A549 (cell line): ENCODE results near the gene C3orf49.

ENCODE experiments used
- CTCF ChIP-seq: fragments of >200 bp; sonication (Bioruptor Twin); formaldehyde crosslinking; IDR thresholded peaks from 3 replicates; pipeline ENCODE4 v1.5.1; 2016
- JUN ChIP-seq, 2 experiments: fragments of >200 bp; sonication (Bioruptor Twin); formaldehyde crosslinking; IDR thresholded peaks; 2 replicates in 1 of 2; 3 replicates in 1 of 2; pipeline ENCODE4 v1.6.1; 2016 to 2017
- MAZ ChIP-seq: fragments of 150-350 bp; IDR thresholded peaks from 2 replicates; pipeline ENCODE4 v1.6.1; 2014; ENCODE audit warnings: antibody characterized with exemption, low read depth, low read length, borderline replicate concordance
- NR3C1 ChIP-seq: fragments of >200 bp; sonication (Bioruptor Twin); formaldehyde crosslinking; IDR thresholded peaks from 3 replicates; pipeline ENCODE4 v1.6.1; 2017
- POLR2A ChIP-seq: IDR thresholded peaks from 2 replicates; pipeline ENCODE4 v1.6.1; 2012; ENCODE audit warnings: mild to moderate bottlenecking, low read length
- RCOR1 ChIP-seq: fragments of 150-350 bp; IDR thresholded peaks from 2 replicates; pipeline ENCODE4 v1.6.1; 2014; ENCODE audit warnings: antibody characterized with exemption, low read length, low read depth
- SMC3 ChIP-seq: fragments of >200 bp; sonication (Bioruptor Twin); formaldehyde crosslinking; IDR thresholded peaks from 3 replicates; pipeline ENCODE4 v1.6.1; 2018; ENCODE audit warnings: inconsistent platforms
- TP53 ChIP-seq: fragments of 250-450 bp; sonication (Bioruptor Pico); IDR thresholded peaks from 2 replicates; pipeline ENCODE4 v1.5.0; 2021; ENCODE audit warnings: mild to moderate bottlenecking, moderate library complexity
- USF2 ChIP-seq: fragments of 450-650 bp; IDR thresholded peaks from 2 replicates; pipeline ENCODE4 v1.6.1; 2014; ENCODE audit warnings: antibody characterized with exemption
- ZC3H11A ChIP-seq: fragments of 450-650 bp; IDR thresholded peaks from 2 replicates; pipeline ENCODE4 v1.6.1; 2014; ENCODE audit warnings: antibody characterized with exemption, mild to moderate bottlenecking
- ZSCAN20 ChIP-seq: fragments of 250-450 bp; sonication (Bioruptor Pico); IDR thresholded peaks from 2 replicates; pipeline ENCODE4 v1.8.0; 2022; ENCODE audit warnings: mild to moderate bottlenecking, moderate library complexity

GRCh38 chr3:63798544-63798943 is 20.6 kb upstream of the C3orf49 start:
- TF ChIP-seq MAZ (no peak), JUN (IDR thresholded peaks at IDR 0.05) (no peak), POLR2A (no peak), NR3C1 (no peak), CTCF (no peak), TP53 (CRISPR knock-in tag) (no peak), SMC3 (no peak), USF2 (no peak), RCOR1 (no peak), ZC3H11A (no peak), ZSCAN20 (no peak)
